ENCODE results near the gene EVX2.

- TF ChIP-seq POLR2A (IDR thresholded peaks at IDR 0.05), result no peak
- TF ChIP-seq CTCF (IDR thresholded peaks at IDR 0.05), result no peak
- no peak for TF ChIP-seq EP300 (IDR thresholded peaks at IDR 0.05)
Observed at GRCh38 chr2:176093145-176093897, 9.6 kb upstream of the EVX2 start.
